ENCODE results near the gene SH3D21. TPM values are rescaled to one million over a fixed set of nuclear protein-coding genes. Genes with fewer than 3 reads are reported as not detected.

Gene SH3D21
- total and polyA plus RNA-seq, 10 of the 15 experiments (the other 5 are each of a cell fraction or from before 2014, with no cell fraction given), result 0.06 to 5.9 (median 2.4) TPM

- TF ChIP-seq RELB (IDR thresholded peaks at IDR 0.05; ENCODE audit: low read depth) (no peak), ESRRA (IDR thresholded peaks at IDR 0.05; ENCODE audit: low read length) (no peak), ZNF207 (IDR thresholded peaks at IDR 0.05; ENCODE audit: borderline replicate concordance) (no peak), BHLHE40 (IDR thresholded peaks at IDR 0.05; ENCODE audit: borderline replicate concordance in 1 of 2, low read depth in 2 of 2, low read length in 1 of 2) (no peak), HDAC2 (IDR thresholded peaks at IDR 0.05) (no peak)
These were observed 3.2 kb downstream of the SH3D21 start (continued) for GRCh38 chr1:36309397-36309796.

- Histone ChIP-seq H4K20me1 (ENCODE audit: control insufficient read depth, insufficient read depth) (no peaks in the 10 kb centered on the region; the same call in 1 of the 2 replicates), H3K4me2 (ENCODE audit: control insufficient read depth, insufficient read depth) (0 out of 2 replicates have a peak overlapping the region, but pooled peaks have one; percentile 89), H3K79me2 (ENCODE audit: control insufficient read depth, insufficient read depth, low read length) (no peaks in the 10 kb centered on the region), H3K27ac (ENCODE audit: control insufficient read depth, insufficient read depth) (no peak overlapping the region), H3K9me3 (replicated peaks; ENCODE audit: control insufficient read depth, insufficient read depth, low read length) (no peaks in the 10 kb centered on the region), H3K27me3 (replicated peaks in 1 of 2; ENCODE audit: control insufficient read depth in 2 of 2, insufficient read depth in 2 of 2, low read length in 1 of 2) (no peaks in the 10 kb centered on the region), H2AFZ (ENCODE audit: control insufficient read depth, low read depth, low read length) (peak overlapping the region; percentile 28), H3K9ac (ENCODE audit: control insufficient read depth, insufficient read depth, low read length) (no peak overlapping the region), H3K4me1 (ENCODE audit: control insufficient read depth, insufficient read depth, low read length) (peaks cover 24% of the 10 kb centered on the region), H3K36me3 (ENCODE audit: control insufficient read depth in 2 of 2, insufficient read depth in 2 of 2, low read length in 1 of 2) (0 out of 4 replicates have a peak, but pooled peaks cover 0 to under 1% of the 10 kb centered on the region in 2 experiments), H3K4me3 (no peak overlapping the region; the same call in 1 of the 2 replicates)
- ChIA-PET CTCF (no interaction called here), SMC1A (ENCODE audit: uncharacterized antibody, unreplicated experiment) (no interaction called here), RAD21 (ENCODE audit: unreplicated experiment) (no interaction called here), POLR2A (no interaction called here)
- FAIRE-seq, result no peak
- in situ Hi-C loops (cut with MboI), result no loop called here
- no TSS peak for BruUV-seq (replicated peaks)
- 23% methylated on average over 16 of the region's 16 CpGs for WGBS (ENCODE audit: insufficient coverage, insufficient replicate concordance, low lambda C conversion rate, missing lambda C conversion rate)
- ATAC-seq, result no peak
- DNase-seq (ENCODE audit: low read depth, low spot score), result no peak
- TF ChIP-seq RFX5 (IDR thresholded peaks at IDR 0.05; ENCODE audit: low read depth, low read length) (no peak), SPI1 (IDR thresholded peaks at IDR 0.05; ENCODE audit: borderline replicate concordance, insufficient read depth, low read depth, low read length) (peak; percentile 82)
- intact Hi-C loops (cut with micrococcal nuclease; ENCODE audit: unreplicated experiment), result no loop called here
These were observed 14.2 kb downstream of the SH3D21 start for GRCh38 chr1:36320291-36320761.
